Measurements from ENCODE around the gene SMG5.

The SMG5 gene

GRCh38 chr1:156213644-156213966 lies 69.0 kb downstream of the SMG5 start:
- DNase-seq (ENCODE audit: low spot score): no peak
- no peak for TF ChIP-seq CTCF (IDR thresholded peaks at IDR 0.05; ENCODE audit: extremely low read depth, missing control alignments)

GRCh38 chr1:156212833-156213643 lies 69.6 kb downstream of the SMG5 start, which contains the start of gene PMF1:
PMF1 (plus strand) TSS chr1:156213007; CDS start chr1:156213016, 9 bp downstream.
- peak; percentile 97 for DNase-seq (ENCODE audit: low spot score)
- TF ChIP-seq CTCF (IDR thresholded peaks at IDR 0.05; ENCODE audit: extremely low read depth, missing control alignments): no peak

GRCh38 chr1:156212130-156212529 lies 70.5 kb downstream of the SMG5 start:
- no peak for TF ChIP-seq CTCF (IDR thresholded peaks at IDR 0.05; ENCODE audit: extremely low read depth, missing control alignments)
- no peak for DNase-seq (ENCODE audit: low spot score)

- TF ChIP-seq CTCF (IDR thresholded peaks at IDR 0.05; ENCODE audit: extremely low read depth, missing control alignments): no peak
- DNase-seq (ENCODE audit: low spot score): no peak
Measured at GRCh38 chr1:156211243-156211642, 71.4 kb downstream of the SMG5 start.

GRCh38 chr1:156204686-156205085 lies 77.9 kb downstream of the SMG5 start:
- DNase-seq (ENCODE audit: low spot score): no peak
- TF ChIP-seq CTCF (IDR thresholded peaks at IDR 0.05; ENCODE audit: extremely low read depth, missing control alignments): no peak

GRCh38 chr1:156203331-156203730 lies 79.3 kb downstream of the SMG5 start:
- no peak for DNase-seq (ENCODE audit: low spot score)
- no peak for TF ChIP-seq CTCF (IDR thresholded peaks at IDR 0.05; ENCODE audit: extremely low read depth, missing control alignments)

- TF ChIP-seq CTCF (IDR thresholded peaks at IDR 0.05; ENCODE audit: extremely low read depth, missing control alignments): no peak
- DNase-seq (ENCODE audit: low spot score): no peak
Measured at GRCh38 chr1:156200044-156200443, 82.6 kb downstream of the SMG5 start.

Measured in GM20000 (cell line).